HG03565 (cell line): ENCODE data around the gene MXRA8.
A peak's percentile ranks its signal among the peaks of the same experiment; 100 is the strongest.

ENCODE experiments used
- ATAC-seq: cut with Tn5 transposase; IDR thresholded peaks from one replicate; pipeline ENCODE4 v1.9.1; 2021; ENCODE audit warnings: mild to moderate bottlenecking, moderate library complexity; ENCODE audit not compliant: unreplicated experiment

Gene MXRA8

DNA sequence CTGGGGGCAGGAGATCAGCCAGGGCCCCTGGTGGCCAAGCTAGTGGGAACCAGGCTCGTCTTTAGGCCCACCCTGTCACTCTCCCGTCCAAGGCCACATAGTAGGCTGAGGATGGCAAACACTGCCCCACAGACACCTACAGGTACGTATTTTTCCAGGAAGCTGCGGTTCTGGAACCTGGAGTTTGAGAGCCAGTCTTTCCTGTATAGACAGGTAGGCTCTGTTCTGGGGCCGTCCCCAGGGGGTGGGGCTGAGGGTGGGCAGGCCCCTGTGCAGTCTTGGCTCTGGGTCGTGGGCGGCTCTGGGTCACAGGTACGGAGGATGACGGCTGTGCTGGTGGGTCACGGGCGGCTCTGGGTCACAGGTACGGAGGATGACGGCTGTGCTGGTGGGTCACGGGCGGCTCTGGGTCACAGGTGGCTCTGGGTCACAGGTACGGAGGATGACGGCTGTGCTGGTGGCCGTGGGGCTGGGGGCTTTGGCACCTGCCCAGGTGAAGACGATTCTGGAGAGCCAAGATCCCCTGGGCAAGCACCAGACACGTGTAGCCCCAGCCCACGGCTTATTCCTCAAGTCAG, 47.8 kb downstream of the MXRA8 start:
- no peak for ATAC-seq

DNA sequence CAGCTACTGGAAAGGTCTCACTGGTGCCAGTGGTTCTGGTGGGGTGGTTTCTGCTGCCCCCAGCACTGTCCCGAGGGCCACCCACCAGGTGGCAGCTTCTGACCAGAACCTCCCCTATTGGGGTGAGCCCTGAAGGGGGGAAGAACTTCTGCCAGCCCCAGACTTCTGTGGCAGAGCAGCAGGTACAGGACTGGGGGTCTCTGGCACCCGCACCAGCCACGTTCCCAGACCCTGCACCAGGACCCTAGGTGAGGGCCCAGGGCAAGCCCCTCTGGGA, 48.3 kb downstream of the MXRA8 start:
- no peak for ATAC-seq

DNA sequence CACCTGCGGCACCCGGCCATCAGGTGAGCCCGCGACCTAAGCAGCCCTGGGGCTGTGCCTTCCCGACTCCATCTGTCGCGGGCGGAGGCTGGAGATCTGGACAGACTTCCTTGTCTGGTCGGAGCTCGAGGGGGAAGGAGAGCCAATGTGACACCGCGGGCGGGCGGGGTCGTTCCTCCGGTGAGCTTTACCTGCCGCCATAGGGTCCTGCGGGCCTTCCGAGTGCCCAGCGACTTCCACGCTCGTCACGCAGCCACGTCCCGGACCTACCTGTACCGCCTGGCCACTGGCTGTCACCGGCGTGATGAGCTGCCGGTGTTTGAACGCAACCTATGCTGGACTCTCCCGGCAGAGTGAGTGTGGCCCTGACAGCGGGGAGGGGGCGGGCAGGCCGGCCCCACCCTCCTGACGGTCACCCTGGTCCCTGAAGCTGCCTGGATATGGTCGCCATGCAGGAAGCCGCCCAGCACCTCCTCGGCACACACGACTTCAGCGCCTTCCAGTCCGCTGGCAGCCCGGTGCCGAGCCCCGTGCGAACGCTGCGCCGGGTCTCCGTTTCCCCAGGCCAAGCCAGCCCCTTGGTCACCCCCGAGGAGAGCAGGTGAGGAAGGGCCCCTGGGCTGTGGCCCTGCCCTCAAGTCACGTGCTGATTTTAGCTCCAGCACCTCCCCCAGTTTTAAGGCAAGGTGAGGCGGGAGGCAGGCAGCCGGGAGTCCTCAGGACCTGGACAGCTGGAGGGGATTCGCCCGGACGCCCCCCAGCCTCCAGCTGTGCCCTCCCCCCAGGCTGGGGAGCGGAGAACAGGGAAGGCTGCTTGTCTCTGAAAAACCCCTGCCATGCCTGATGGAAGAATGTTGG, 48.9 kb downstream of the MXRA8 start:
- no peak for ATAC-seq

DNA sequence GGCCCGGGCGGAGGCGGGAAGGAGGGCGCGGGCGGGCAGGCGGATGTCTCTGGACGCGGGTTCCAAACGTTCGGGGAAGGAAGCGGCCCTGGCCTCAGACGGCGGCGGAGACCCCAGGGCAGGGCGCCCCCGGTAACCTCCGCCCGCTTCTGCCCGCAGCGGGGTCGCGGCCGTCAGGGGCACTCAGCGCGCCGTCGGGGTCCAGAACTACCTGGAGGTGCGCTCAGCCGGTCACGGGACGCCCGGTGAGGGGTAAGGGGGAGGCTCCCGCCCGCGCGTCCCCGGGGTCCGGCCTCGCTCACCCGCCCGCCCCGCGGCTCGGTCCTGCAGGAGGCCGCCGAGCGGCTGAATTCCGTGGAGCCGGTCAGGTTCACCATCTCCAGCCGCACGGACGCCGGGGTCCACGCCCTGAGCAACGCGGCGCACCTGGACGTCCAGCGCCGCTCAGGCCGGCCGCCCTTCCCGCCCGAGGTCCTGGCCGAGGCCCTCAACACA, 49.6 kb downstream of the MXRA8 start:
- no peak for ATAC-seq

DNA sequence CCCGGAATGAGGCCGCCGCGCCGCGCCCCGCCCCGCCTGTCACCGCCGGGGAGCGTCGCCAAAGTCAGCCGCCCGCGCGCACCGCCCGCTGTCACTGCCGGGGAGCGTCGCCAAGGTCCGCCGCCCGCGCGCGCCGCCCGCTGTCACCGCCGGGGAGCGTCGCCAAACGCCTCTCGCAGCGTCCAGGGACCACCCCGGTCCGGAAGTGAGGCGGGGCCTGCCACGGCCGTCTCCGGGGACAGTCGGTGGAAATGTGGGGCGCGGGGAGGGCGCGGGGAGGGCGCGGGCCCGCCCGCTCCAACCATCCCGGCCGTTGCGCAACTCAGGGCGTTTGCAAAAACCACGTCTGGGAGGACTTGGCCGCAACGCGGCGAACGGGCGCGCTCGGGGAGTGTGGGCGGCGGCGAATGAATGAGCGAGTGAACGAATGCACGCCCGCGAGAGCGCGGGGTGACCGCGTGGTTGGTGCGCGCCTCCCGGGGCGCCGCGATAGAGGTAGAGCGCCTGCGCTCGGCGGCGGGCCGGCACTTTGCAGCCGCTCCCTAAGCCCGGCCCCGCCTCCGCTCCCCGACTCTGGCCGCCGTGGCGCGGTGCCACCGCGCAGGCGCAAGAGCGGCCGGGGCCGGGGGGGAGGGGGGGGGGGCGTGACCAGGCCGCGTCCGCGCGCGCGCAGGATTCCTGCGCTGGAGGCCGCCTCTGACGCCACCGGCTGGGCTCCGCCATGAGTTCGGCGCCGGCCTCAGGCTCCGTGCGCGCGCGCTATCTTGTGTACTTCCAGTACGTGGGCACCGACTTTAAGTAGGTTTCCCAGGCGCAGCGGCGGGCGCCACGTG, 50.2 kb downstream of the MXRA8 start, which contains the start of the genes ACAP3 and PUSL1:
Gene ACAP3, minus strand, starts transcription at position 8 of the 833 bp plus-strand sequence. CDS start 115 bp downstream, outside the sequence.
Gene PUSL1, plus strand, starts transcription at position 675 of the 833 bp plus-strand sequence. Its CDS starts 47 bp downstream, at position 722.
- ATAC-seq = peak; percentile 45

DNA sequence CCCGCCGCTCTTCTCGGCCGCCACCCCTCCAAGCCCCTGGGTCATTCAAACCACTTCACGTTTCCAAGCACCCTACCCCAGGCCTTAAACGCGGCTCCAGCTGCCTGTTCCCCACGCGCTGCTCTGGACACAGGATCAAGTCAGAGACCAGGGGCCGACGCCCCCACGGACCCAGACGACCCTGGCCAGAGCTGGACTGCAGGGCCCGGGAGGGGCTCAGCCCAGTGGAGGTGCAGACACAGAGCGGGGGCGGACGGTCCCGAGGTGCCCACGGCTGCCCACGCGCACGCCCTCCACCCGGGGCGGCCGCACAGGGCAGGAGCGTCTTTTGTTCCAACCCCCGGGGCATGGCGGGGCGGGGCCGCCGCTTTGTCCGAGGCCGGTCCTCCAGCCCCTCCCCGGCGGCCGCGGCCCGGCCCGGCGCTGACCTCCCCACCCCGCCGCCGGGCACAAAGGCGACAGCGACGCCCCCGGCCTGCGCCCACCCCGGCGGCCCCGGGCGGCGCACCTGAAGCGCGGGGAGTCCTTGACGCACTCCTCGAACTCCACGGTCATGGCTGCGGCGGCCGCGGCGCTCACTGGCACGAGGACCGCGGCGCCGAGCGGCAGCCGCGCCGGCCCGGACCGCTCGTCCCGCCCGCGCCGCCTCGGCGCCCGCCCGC, 51.0 kb downstream of the MXRA8 start:
- peak; percentile 7 for ATAC-seq

DNA sequence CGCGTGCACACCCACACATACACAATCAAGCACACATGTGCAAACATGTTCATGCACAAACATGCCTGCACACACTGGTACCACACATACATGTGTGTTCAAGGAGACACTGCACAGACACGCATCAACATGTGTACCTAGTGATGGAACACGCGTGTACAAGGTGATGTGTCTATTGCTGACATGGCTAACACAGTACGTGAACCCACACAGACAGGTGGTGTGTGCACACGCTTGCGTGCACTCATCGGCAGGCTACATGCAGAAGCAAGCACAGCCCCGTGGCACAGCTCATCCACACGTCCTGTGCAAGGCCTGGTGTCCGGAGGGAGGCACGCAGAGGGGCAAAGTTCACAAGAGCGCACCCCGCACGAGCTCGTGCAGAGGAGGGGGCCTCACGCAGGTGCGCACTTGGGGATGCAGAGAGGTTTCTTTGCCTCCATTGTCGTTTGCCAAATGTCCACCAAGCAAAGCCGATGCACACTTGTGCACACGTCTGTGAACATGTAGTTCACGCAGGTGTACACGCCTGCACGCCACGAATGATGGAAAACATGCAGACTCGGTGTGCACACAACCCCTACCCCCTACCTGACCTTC, 51.6 kb downstream of the MXRA8 start:
- no peak for ATAC-seq

DNA sequence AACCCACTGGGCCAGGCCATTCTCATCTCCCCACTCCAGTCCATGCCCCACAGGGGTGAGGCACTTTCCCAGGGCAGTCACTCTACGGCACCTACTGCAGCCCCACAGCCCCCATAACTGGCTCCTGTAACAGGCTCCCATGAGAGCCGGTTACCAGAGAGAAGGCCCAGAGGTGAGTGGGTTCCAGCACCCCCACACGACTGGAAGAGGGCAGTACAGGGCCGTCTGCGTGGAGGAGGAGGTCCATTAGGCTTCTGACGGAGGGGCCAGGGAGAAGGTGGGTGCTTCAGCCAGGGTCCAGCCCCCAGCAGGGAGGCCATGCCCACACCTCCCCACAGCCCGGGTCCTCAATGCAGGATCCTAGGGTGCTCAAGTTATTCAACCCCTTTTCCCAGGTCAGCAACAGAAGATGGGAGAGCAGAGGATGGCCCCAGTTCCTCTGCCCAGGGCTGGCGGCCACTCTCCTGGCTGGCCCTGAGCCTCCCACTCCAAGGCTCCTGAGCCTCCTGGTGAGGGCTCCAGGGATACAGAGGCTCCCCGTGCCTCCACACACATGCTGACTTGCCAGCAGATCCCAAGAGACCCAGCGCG, 52.2 kb downstream of the MXRA8 start:
- ATAC-seq = no peak

DNA sequence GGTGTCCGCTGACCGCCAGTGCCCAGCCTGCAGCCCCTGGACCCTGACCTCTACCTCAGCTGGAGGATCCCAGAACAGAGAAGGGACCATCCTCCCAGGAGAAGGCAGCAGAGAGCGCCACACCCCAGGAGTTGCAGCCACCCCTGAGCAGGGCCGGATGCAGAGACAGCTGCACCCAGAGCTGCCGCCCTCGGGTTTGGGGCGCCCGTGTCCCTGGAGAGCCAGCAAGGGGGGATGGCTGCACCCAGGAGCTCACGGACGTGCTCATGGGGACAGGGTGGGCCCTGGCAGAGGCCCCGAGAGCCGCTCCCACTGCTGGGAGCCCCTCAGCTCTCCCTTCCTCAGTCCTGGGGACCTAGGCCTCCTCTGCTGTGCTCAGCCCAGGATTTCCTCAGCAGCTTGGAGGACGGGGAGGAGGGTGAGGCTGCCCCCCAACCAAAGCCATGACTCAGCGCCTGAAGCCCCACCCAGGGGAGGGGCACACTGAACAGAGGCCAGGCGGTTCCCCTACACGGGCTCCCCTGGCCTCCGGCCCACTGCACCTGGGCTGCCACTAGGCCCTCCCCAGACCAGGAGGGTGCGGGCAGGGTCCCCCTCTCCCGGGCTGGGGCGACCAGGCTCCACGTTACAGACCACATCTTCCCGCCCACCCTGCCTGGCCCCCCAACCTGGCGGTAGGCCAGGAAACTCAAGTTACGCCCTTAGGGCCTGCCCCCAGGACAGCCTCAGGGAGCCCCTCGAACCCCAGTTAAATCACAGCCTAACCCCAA, 52.9 kb downstream of the MXRA8 start:
- no peak for ATAC-seq

DNA sequence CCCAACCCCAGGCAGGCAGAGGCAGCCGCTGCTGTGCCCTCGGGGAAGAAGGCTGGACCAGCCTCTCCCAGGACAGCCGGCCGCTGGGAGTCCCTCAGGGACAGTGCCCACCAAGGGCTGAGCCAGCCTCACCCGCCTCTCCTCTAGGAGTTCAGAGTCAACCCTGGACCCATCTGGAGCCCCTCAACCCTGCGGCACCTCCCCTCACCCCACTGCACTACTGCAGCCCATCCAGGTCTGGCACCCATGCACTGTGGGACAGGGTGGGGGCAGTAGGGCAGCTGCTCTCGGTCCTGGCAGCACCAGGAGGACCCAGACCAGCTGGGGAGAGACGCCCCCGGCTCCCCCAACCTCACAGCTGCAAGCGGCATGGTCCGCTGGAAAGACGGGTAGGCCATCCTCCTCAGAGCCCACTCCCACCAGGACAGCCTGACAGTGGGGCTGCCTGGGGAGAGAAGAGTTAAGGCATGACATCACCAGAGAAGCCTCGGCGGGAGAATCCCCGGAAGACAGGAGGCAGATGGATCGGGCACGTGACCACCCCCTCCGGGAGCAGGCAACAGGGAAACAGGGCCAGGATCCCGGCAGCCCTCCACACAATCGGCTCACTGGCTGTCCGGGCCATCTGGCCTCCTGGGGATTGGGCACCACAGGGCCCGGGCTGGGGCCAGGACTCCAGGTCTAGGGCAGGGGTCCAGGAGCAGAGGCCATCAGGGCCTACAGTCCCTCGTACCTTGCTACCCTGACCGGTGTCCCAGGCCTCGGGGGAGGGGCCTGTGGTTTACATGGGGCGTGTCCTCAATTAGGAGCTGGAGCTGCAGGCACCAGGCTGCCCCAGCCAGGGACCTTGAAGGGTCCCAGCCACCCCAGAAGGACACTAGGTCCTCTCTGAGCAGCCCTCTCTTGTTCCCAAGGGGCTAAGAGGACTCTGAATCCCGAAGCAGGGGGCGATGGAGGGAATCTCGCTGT, 53.7 kb downstream of the MXRA8 start:
- ATAC-seq = no peak

DNA sequence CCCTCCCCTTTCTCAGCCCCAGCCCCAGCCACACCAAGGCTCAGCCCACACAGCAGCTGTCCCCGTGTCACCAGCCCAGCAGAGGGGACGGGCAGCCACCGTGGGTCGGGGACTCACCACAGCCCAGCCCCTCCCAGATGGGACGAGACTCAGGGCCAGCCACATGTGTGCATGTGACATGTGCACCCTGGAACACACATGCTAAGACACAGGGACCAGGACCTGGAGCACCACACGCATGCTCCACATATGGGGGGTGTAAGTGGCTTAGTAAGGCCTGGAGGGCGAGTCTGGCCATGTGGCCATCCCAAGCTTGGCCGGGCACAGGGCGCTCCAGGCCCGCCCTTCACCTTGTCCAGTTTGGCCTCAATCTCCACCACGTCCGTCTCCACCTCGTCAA, 54.6 kb downstream of the MXRA8 start:
- no peak for ATAC-seq

DNA sequence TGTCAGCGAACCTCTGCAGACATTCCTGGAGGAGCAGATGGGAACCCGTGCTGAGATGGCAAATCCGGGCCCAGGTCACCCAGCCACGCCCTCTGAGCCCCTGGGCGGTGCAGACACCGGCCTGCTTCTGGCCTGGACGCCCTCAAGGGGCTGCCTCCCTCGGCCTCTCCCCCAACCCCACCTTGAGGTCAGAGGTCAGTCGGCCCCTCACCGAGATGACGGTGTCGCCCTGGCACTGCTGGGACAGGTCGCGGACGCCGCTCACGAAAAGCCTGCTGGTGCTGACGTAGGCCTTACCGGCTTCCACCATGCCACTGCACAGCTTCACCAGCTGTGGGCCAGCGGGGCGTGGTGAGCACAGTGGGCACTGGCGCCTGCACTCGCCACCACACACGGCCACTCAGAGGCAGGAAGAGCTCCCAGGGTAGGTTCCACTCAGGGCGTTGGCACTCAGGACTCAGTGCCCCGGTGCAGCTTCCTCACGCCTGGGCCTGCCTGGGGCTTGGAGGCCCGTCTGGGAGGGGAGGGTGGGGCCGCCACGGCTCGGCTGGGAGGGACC, 55.3 kb downstream of the MXRA8 start:
- no peak for ATAC-seq
